Chondrocyte (in vitro differentiated cells): ENCODE measurements around the gene GOLPH3. TPM values are rescaled to one million over a fixed set of nuclear protein-coding genes. Genes with fewer than 3 reads are reported as not detected.

Experiments used
- DNase-seq: peaks from one replicate; pipeline ENCODE4 v3.0.0; 2021; ENCODE audit warnings: mixed read lengths, low spot score
- H3K27ac Mint-ChIP-seq: one replicate; pipeline ENCODE4 v1.8.0; 2021; ENCODE audit warnings: mild to moderate bottlenecking, moderate library complexity, mixed read lengths; ENCODE audit not compliant: unreplicated experiment
- H3K27me3 Mint-ChIP-seq: 2 replicates; pipeline ENCODE4 v1.8.0; 2021; ENCODE audit warnings: low read depth, mixed read lengths
- H3K36me3 Mint-ChIP-seq: 2 replicates; pipeline ENCODE4 v1.8.0; 2021; ENCODE audit warnings: low read depth, mixed read lengths
- H3K4me1 Mint-ChIP-seq: 2 replicates; pipeline ENCODE4 v1.8.0; 2021; ENCODE audit warnings: low read depth, mild to moderate bottlenecking, mixed read lengths
- H3K4me3 Mint-ChIP-seq: one replicate; pipeline ENCODE4 v1.8.0; 2021; ENCODE audit warnings: mild to moderate bottlenecking, moderate library complexity, mixed read lengths; ENCODE audit not compliant: unreplicated experiment
- H3K9me3 Mint-ChIP-seq: 2 replicates; pipeline ENCODE4 v1.8.0; 2021; ENCODE audit warnings: low read depth, mixed read lengths
- total RNA-seq: library from RNA; stranded (reverse); gene quantifications from 3 replicates; pipeline ENCODE4 v1.2.1, GENCODE V29; 2021
- TF ChIP-seq, protein P1 (sequence below): fragments of 200-600 bp; sonication (generic); IDR thresholded peaks from 2 replicates; pipeline ENCODE4 v1.5.0; 2021; ENCODE audit warnings: antibody characterized with exemption, mild to moderate bottlenecking, moderate library complexity

GOLPH3 gene
- total RNA-seq, 1 donor from 2014 or later, result 106 TPM

DNA sequence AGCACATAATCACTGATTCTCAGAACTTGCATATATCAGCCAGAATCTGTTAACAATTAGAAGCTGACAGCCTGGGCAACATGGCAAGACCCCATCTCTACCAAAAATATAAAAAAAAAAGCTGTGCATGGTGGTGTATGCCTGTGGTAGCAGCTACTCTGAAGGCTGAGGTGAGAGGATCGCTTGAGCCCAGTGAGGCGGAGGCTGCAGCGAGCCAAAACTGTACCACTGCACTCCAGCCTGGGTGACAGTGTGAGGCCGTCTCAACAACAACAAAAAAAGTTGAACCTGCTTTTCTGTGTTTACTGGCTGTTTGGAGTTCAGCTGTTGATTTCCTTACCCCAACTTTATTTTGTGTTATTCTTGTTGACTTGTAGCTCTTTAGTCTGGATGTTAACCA is 66.8 kb downstream of the GOLPH3 start:
- TF ChIP-seq, protein P1, sequence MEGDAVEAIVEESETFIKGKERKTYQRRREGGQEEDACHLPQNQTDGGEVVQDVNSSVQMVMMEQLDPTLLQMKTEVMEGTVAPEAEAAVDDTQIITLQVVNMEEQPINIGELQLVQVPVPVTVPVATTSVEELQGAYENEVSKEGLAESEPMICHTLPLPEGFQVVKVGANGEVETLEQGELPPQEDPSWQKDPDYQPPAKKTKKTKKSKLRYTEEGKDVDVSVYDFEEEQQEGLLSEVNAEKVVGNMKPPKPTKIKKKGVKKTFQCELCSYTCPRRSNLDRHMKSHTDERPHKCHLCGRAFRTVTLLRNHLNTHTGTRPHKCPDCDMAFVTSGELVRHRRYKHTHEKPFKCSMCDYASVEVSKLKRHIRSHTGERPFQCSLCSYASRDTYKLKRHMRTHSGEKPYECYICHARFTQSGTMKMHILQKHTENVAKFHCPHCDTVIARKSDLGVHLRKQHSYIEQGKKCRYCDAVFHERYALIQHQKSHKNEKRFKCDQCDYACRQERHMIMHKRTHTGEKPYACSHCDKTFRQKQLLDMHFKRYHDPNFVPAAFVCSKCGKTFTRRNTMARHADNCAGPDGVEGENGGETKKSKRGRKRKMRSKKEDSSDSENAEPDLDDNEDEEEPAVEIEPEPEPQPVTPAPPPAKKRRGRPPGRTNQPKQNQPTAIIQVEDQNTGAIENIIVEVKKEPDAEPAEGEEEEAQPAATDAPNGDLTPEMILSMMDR, result no peak
- Mint-ChIP-seq H3K27ac (no peak overlapping the region), H3K27me3 (no peaks in the 10 kb centered on the region), H3K9me3 (no peaks in the 10 kb centered on the region), H3K36me3 (peaks cover 35% of the 10 kb centered on the region), H3K4me1 (peaks cover 4% of the 10 kb centered on the region), H3K4me3 (no peak overlapping the region)
- no peak for DNase-seq

DNA sequence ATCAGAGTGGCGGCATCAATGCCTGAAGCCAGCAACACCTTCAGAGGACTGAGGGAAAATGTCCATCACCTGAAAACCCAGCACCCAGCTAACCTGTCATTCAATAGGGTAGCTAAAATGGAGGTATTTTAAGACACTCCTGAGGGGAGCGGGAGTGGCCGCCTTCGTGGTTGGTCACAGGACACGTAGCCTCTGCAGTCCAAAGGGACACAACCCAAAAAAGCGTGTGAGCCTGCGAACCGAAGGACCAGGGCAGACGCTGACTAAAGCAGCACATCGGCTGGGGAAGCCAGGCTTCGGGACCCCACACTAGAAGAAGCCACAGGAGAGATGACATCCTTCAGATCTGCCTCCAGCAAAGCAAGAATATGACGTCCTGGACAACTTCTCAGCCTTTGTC is 70.6 kb downstream of the GOLPH3 start:
- peaks cover 33% of the 10 kb centered on the region for H3K36me3 Mint-ChIP-seq
- TF ChIP-seq, protein P1, result no peak
- DNase-seq, result no peak

DNA sequence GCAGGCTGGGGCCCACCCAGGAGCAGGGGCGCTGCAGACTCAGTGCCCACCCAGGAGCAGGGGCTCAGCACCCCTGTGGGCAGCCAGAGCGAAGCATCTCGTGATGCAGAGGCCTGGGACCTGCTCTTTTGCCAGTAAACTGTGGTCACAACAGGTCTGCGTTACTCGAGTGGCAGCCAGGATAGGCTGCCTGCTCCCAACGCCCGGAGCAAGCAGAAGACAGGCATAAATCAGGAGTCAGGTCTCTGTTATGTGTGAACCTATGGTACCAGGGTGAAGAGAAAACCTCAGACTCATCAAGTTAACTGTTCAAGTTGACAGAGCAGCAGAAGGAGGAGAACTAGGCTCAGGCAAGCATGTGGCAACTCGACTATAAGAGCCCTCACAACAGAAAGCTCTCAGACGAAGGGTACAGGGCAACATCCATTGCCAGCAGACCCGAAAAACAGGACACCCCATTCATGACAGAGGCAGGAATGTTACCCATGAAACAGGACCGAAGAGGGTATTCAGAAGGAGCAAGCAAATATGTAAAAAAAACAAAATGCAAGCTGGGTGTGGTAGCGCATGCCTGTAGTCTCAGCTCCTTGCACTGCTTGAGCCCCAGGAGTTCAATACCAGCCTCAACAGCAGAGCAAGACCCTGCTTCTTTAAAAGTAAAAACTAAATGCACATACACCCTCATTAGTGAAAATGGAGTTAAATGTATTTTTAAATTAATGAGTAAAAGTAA is 71.7 kb downstream of the GOLPH3 start:
- Mint-ChIP-seq H3K36me3 (peaks cover 35% of the 10 kb centered on the region), H3K4me3 (no peak overlapping the region), H3K27me3 (no peaks in the 10 kb centered on the region), H3K27ac (no peak overlapping the region), H3K9me3 (no peaks in the 10 kb centered on the region), H3K4me1 (peaks cover 13% of the 10 kb centered on the region)
- TF ChIP-seq, protein P1, result no peak
- DNase-seq, result no peak

More for the DNA sequence above, 70.6 kb downstream of the GOLPH3 start:
- no peaks in the 10 kb centered on the region for H3K27me3 Mint-ChIP-seq
- H3K4me3 Mint-ChIP-seq, result no peak overlapping the region
- H3K27ac Mint-ChIP-seq, result no peak overlapping the region
- H3K9me3 Mint-ChIP-seq, result no peaks in the 10 kb centered on the region
- peaks cover 9% of the 10 kb centered on the region for H3K4me1 Mint-ChIP-seq

DNA sequence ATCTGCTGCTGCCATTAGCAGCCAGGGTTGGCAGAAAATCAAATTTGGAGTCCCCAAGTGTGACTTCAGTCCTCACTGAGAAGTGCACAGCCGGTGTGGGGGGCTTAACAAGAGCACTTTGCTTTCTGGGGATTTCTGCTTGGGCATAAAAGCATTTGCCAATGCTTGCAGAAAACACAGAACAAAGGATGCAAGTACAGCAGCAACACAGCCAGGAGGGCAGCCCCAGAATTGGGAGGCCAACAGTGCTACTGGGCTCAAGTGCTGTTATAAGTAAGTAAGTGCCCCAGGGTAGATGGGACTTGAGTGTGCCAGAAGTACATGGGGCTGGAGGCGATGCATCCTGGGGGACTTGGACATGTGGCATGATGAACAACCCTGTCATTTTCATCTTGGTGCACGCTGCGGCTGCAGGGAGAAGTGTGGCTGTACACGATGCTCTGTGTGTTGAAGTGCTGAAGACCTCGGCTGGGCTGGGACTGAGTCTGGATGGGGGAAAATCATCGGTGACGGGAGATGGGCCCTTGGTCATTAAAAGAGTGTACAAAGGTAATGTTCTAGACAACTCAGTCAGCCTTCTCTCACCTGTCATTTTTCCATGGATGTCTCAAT is 73.3 kb downstream of the GOLPH3 start:
- no peak overlapping the region for H3K4me3 Mint-ChIP-seq
- no peak overlapping the region for H3K27ac Mint-ChIP-seq
- TF ChIP-seq, protein P1, result no peak
- peaks cover 21% of the 10 kb centered on the region for H3K4me1 Mint-ChIP-seq
- no peaks in the 10 kb centered on the region for H3K27me3 Mint-ChIP-seq
- H3K9me3 Mint-ChIP-seq, result no peaks in the 10 kb centered on the region
- peaks cover 37% of the 10 kb centered on the region for H3K36me3 Mint-ChIP-seq
- DNase-seq, result no peak

- DNase-seq, result no peak
- TF ChIP-seq, protein P1, result no peak
- Mint-ChIP-seq H3K9me3 (no peaks in the 10 kb centered on the region), H3K4me1 (peaks cover 27% of the 10 kb centered on the region), H3K4me3 (no peak overlapping the region), H3K27ac (peak overlapping the region; percentile 41), H3K36me3 (peaks cover 36% of the 10 kb centered on the region), H3K27me3 (no peaks in the 10 kb centered on the region)
Measured at GRCh38 chr5:32100230-32100629, 73.9 kb downstream of the GOLPH3 start.
